IPS-20b (cell line): ENCODE results near the gene GSTT2B.
"Not testable (repeated sequence)": the region's sequence is repeated elsewhere in the genome, so short reads cannot be mapped to it uniquely, and the experiment has no call there.

Experiments used
- H3K27ac ChIP-seq: one replicate; pipeline ENCODE4 v1.5.1; 2013; ENCODE audit warnings: low read length
- H3K27me3 ChIP-seq: 2 replicates; pipeline ENCODE4 v1.6.1; 2013; ENCODE audit warnings: mild to moderate bottlenecking, low read length, inconsistent platforms; ENCODE audit not compliant: insufficient read depth
- H3K36me3 ChIP-seq: 2 replicates; pipeline ENCODE4 v1.6.1; 2013; ENCODE audit warnings: low read depth, mild to moderate bottlenecking, inconsistent platforms, low read length, moderate library complexity; ENCODE audit not compliant: insufficient read depth
- H3K4me1 ChIP-seq: 2 replicates; pipeline ENCODE4 v1.6.1; 2013; ENCODE audit warnings: mild to moderate bottlenecking, control low read depth, inconsistent platforms, low read length, moderate library complexity; ENCODE audit not compliant: insufficient read depth
- H3K4me3 ChIP-seq: 2 replicates; pipeline ENCODE4 v1.5.1; 2013; ENCODE audit warnings: mild to moderate bottlenecking, low read length, inconsistent platforms
- H3K9ac ChIP-seq: 2 replicates; pipeline ENCODE4 v1.6.1; 2013; ENCODE audit warnings: low read depth, mild to moderate bottlenecking, inconsistent platforms, low read length, moderate library complexity
- H3K9me3 ChIP-seq: 2 replicates; pipeline ENCODE4 v1.6.1; 2013; ENCODE audit warnings: mild to moderate bottlenecking, low read depth, low read length, inconsistent platforms; ENCODE audit not compliant: insufficient read depth

GSTT2B gene, protein sequence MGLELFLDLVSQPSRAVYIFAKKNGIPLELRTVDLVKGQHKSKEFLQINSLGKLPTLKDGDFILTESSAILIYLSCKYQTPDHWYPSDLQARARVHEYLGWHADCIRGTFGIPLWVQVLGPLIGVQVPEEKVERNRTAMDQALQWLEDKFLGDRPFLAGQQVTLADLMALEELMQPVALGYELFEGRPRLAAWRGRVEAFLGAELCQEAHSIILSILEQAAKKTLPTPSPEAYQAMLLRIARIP

DNA sequence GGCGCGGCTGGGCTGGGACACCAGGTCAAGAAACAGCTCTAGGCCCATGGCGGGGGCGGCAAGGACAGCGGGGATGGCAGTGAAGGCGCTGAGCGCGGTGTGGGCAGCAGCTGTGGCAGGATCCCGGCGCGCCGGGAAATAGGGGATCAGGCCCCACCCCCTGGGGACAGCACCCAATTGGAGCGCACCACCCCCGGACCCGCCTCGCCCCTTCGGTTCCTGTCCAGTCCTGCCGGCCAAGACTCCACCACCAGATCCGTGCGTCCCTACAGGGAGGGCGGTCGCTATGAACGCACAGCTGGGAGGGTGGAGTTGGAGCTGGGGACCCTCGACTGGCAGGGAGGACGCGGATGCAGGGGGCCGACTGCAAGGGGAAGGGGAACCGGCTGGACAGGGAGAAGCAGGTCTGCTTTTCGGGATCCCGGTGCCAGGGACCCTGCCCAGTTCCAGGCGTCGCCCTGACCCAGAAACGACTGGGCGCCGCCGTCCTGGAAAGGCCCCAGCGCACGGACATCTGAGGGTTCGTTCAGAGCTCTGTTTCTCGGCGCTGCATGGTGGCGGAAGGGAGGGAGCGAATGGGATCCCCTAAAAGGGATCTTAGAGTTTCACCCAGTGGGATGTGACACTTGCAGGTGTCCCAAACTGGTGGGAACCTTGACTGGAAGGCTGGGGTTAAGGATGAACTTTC is at the start of gene GSTT2B:
TSS of gene GSTT2B (minus strand) at position 112 of the 688 bp plus-strand sequence. CDS start at position 48, 64 bp downstream.
- H3K4me1 ChIP-seq, H3K9me3 ChIP-seq, H3K36me3 ChIP-seq, H3K27me3 ChIP-seq, H3K9ac ChIP-seq, H3K27ac ChIP-seq: not testable (repeated sequence)
- peak within 1 kb of the TSS; percentile 40; the same call in 1 of the 2 replicates for H3K4me3 ChIP-seq

DNA sequence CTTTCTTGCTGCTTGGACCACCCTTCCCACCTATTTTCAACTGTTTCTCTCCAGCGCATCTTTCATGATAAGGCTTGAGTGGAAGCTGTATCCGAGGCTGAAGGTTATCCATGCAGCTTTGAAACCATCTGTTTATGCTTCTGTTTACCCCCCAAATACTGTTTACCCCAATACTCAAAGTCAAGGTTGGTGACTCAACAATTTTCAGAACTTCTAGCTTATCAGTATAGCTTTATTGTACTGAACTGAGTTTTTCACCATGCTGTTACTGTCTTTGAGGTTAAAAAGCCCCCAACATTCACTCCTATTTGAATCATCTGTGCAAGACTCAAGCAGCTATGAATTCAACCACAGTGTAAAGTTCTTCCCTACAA is 49.0 kb upstream of the GSTT2B start:
- no peak overlapping the region for H3K9ac ChIP-seq
- no peaks in the 10 kb centered on the region for H3K9me3 ChIP-seq
- no peaks in the 10 kb centered on the region for H3K27me3 ChIP-seq
- no peak overlapping the region for H3K27ac ChIP-seq
- no peak overlapping the region for H3K4me3 ChIP-seq
- H3K4me1 ChIP-seq = no peaks in the 10 kb centered on the region
- peaks cover 4% of the 10 kb centered on the region; the same call in 1 of the 2 replicates for H3K36me3 ChIP-seq

DNA sequence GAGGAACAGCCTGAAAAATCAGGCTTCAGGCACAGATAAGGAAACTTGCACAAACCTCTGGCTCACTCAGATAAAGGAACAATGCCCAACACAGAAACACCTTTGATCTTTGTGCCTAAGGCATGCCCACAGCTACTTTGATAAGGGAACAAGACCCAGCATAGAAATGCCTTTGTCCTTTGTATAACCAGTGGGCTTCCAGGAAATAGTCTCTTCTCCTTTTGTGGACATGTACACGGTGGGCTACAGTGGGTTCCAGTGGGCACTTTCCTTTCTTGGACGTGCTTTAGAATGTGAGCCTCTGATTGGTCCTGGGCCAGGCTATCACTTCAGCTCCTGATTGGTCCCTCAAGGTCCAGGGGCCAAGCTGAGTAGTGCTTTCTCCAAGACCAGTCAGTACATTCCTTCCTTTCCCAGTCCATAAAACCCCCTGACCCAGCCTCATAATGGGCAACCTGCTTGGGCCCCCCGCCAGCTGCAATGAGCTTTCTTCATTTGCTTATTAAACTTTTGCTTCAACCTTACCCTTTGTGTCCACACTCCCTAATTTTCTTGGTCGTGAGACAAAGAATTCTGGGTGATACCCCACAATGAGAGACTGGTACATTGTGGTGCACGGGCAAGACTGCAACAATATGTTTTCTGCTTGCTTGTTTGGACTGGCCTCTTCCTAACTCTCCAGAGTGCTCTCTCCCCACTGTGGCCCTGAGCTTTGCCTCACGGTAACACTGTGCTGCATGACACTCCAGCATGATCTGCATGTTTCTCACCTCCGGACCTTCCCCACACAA is 48.4 kb upstream of the GSTT2B start:
- Histone ChIP-seq H3K4me3 (no peak overlapping the region), H3K9ac (no peak overlapping the region), H3K27me3 (no peaks in the 10 kb centered on the region), H3K9me3 (no peaks in the 10 kb centered on the region), H3K27ac (no peak overlapping the region), H3K4me1 (no peaks in the 10 kb centered on the region), H3K36me3 (peaks cover under 1% of the 10 kb centered on the region; the same call in 1 of the 2 replicates)

DNA sequence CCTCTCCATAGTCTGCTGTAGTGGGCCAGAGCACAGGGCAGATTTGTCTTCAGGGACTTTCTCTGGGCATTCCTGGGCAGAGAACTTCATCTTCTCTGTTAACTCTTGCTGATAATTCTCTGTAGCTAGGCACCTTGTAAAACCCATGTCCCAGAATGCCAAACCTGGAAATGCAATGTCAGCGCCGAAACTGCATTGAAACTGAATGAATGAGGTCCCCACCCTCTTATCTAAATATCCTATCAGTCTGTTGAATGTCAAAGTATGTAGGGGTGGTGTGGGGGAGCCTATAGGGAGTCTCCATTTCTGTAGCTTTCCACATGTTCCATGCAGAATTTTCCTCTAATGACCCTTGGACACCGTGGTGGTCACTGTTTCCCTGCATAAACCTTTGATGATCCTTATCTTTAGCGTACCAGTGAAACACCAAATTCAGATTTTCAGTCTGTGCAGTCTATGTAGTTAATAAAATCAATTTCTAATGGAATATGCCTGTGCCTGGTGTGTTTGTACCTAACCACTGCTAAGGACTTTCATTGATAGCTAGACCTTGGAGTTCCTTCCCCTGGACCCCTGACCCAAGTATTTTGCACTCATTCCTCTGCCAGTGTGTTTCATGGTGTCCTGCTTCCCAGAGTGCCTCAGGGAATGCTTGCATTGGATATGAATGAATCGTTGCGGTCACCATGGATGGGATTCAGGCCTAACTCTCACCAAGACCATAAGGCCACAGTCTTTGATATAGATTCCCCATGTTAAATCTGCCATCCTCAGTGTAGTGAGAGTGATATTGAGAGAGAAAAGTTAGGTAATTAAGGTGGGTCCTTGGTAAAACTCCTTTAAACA is 47.6 kb upstream of the GSTT2B start:
- Histone ChIP-seq H3K9ac (no peak overlapping the region), H3K27ac (no peak overlapping the region), H3K4me1 (no peaks in the 10 kb centered on the region), H3K9me3 (no peaks in the 10 kb centered on the region), H3K4me3 (no peak overlapping the region), H3K27me3 (no peaks in the 10 kb centered on the region), H3K36me3 (no peaks in the 10 kb centered on the region)

DNA sequence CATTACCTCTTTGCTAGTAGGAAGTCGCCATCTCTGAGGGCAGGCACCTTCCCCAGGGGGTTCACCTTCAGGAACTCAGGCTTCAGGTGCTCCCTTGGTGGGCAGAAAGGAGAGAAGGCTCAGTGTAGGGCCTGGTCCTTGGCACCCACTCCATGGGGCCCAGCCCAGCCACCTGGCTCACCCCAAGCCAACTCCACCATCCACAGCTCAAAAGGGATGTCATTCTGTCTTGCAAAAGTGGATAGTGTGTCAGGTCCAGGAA is 47.0 kb upstream of the GSTT2B start:
- Histone ChIP-seq H3K27ac (no peak overlapping the region), H3K27me3 (no peaks in the 10 kb centered on the region), H3K4me3 (no peak overlapping the region), H3K9me3 (no peaks in the 10 kb centered on the region), H3K36me3 (no peaks in the 10 kb centered on the region), H3K9ac (no peak overlapping the region), H3K4me1 (no peaks in the 10 kb centered on the region)

DNA sequence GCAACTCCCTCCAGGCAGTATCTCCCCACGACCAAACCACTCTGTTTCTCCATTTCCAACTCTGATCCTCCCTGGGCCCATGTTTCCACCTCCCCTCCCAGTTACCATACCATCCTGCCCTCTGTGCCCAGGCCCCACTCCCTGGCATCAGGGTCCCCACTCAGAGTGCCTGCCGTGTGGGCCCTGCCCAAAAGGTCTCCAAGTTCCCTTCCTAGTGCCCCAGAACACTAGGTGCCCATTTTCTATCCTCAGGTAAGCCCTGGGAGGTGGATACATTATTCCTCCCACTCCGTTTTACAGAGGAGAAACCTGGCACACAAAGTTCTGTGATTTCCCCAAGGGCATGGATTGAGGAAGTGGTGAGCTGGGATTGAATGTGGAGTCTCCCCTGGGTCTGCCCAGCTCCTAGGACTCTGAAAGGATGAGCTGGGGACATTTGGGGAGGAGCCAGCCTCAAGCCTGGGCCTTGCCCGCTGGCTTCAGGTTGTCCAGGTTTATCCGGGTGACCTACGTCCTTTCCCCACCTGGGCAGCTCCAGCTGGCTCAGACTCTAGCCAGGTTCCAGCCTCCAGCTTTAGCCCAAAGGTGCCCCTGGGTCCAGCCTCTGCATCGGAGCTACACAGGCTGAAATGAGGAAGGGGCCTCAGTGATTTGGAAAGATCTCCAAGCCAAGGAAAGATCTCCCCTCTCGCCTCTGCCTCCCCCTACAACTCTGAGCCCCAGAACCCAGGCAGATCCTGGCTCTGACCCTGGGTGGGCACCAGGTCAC is 46.4 kb upstream of the GSTT2B start:
- Histone ChIP-seq H3K9me3 (no peaks in the 10 kb centered on the region), H3K27me3 (no peaks in the 10 kb centered on the region), H3K4me3 (no peak overlapping the region), H3K27ac (no peak overlapping the region), H3K4me1 (no peaks in the 10 kb centered on the region), H3K36me3 (no peaks in the 10 kb centered on the region), H3K9ac (no peak overlapping the region)

DNA sequence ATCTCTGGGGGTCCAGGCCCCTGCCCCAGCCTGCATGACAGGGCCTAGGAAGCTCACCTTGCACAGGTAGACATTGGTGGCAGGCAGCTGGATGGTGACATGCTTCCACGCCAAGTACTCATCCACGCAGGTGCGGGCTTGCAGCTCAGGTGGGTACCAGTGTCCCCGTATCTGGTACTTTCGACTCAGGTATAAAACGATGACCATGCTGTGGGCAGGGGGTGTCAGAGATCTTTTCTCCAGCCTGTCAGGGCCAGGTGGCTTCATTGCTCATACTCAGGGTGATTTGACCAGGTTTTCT is 45.9 kb upstream of the GSTT2B start:
- no peaks in the 10 kb centered on the region; the same call in 1 of the 2 replicates for H3K4me1 ChIP-seq
- H3K9me3 ChIP-seq = no peaks in the 10 kb centered on the region
- H3K27ac ChIP-seq = no peak overlapping the region
- no peak overlapping the region for H3K4me3 ChIP-seq
- H3K27me3 ChIP-seq = no peaks in the 10 kb centered on the region
- no peaks in the 10 kb centered on the region for H3K36me3 ChIP-seq
- no peak overlapping the region for H3K9ac ChIP-seq

DNA sequence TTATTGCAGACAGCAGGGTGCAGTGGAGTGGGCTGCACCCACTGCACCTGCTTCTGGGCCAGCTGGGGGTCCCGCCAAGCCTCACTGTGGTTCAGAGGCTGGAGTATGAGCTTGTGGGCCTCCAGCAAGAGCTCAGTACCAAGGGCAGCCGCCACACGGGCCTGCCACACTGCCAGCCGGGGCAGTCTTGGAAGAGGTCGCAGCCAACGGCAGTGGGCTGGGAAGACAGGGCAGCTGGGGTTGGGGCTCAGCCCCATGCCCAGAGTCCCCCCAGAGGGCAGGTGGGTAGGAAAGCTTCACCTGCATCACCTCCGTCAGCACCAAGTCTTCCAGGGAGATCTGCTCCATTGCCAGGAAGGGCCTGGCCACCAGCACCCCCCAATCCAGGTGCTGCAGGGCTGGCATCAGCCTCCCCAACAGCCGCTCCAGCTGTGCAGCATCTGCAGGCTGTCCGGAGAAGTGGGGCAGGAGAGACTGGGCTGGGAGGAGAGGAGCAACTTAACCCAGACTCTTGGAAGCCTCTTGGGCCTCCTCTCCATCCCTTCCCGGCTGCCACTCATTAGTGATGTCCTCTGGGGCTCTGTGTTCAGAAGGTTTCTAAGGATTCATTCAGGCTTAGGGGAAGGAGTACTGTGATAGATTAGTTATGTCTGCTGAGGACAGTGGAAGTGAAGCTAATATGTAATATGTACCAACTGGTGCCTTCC is 45.4 kb upstream of the GSTT2B start:
- Histone ChIP-seq H3K27ac (no peak overlapping the region), H3K27me3 (no peaks in the 10 kb centered on the region), H3K4me1 (no peaks in the 10 kb centered on the region; the same call in 1 of the 2 replicates)

DNA sequence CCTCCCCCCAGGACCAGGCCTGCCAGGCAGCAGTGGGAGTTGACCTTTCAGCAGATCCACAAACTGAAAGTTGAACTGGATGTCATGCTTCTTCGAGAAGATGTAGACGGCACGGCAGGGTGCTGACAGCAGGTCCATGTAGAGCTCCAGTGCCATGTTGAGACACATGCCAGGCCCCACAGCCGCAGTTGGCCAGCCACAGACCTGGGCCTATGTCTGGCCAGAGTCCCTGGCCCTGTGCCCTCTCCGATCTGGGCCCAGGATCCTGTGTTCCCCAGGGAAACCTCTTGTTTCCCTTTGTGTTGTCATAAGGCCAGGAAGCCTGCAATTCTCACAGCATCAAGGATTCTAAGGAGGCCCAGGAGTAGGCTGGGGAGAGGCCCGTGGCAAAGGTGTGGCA is 44.2 kb upstream of the GSTT2B start, which contains the start of gene GSTT4:
TSS of gene GSTT4 (minus strand) at position 253 of the 400 bp plus-strand sequence. CDS start at position 156, 97 bp downstream.
- no peak within 1 kb of the TSS for H3K4me3 ChIP-seq
- H3K9ac ChIP-seq = no peak within 1 kb of the TSS
- no peaks in the 10 kb centered on the region for H3K9me3 ChIP-seq
- H3K27me3 ChIP-seq = no peaks in the 10 kb centered on the region
- no peaks in the 10 kb centered on the region for H3K36me3 ChIP-seq
- H3K27ac ChIP-seq = no peak within 1 kb of the TSS
- no peaks in the 10 kb centered on the region; the same call in 1 of the 2 replicates for H3K4me1 ChIP-seq

More for the DNA sequence above, 45.4 kb upstream of the GSTT2B start:
- Histone ChIP-seq H3K36me3 (no peaks in the 10 kb centered on the region), H3K9ac (no peak overlapping the region), H3K4me3 (no peak overlapping the region), H3K9me3 (no peaks in the 10 kb centered on the region)

DNA sequence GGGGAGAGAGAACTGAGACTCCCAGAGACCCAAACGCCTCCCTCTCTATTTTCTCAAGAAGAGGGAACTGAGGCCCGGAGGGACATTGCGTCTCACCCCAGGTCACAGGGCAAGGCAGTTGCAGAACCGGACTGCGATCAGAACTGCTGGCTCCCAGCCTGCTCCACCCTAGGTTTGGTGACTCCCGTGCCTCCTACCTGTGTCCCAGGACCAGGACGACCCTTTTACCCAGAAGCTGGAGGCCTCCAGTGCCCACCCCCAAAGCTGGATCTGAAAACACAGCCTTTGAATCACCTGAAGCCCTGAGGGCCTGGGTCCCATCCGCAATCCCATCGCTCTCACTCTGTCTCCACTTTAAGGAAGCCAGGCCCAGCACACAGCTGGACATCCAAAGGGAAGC is 42.9 kb upstream of the GSTT2B start:
- no peaks in the 10 kb centered on the region for H3K27me3 ChIP-seq
- no peaks in the 10 kb centered on the region; the same call in 1 of the 2 replicates for H3K4me1 ChIP-seq
- no peaks in the 10 kb centered on the region for H3K36me3 ChIP-seq
- no peaks in the 10 kb centered on the region for H3K9me3 ChIP-seq
- no peak overlapping the region for H3K9ac ChIP-seq
- no peak overlapping the region for H3K4me3 ChIP-seq
- no peak overlapping the region for H3K27ac ChIP-seq
